Endothelial cell of umbilical vein (primary cell): ENCODE measurements around the gene ZNF688. TPM values are rescaled to one million over a fixed set of nuclear protein-coding genes. Genes with fewer than 3 reads are reported as not detected.

Experiments
- BruUV-seq: library from RNA; stranded (reverse); fragments of 400-500 nt; replicated peaks from 2 replicates; lab custom pipeline; 2021; lab: Mats Ljungman, UMichigan
- CTCF ChIA-PET: fragments of 300-600, 350-600 bp; sonication (Branson Sonifier 250); formaldehyde crosslinking; loops from one replicate; lab custom pipeline; 2021; ENCODE audit warnings: antibody characterized with exemption, inconsistent platforms; lab: Charles Lee
- POLR2A ChIA-PET: fragments of 300-600, 350-600 bp; sonication (Branson Sonifier 250); formaldehyde crosslinking; loops from one replicate; lab custom pipeline; 2021; ENCODE audit warnings: antibody characterized with exemption, inconsistent platforms; lab: Charles Lee
- DNase-seq: peaks from one replicate; pipeline ENCODE4 v3.0.0-alpha.2; 2011; ENCODE audit warnings: low read depth, low spot score
- FAIRE-seq: peaks from 2 replicates; lab custom pipeline; 2011; peaks lifted over from hg19 to GRCh38; lab: Jason Lieb, UNC
- H2AFZ ChIP-seq: 2 replicates; pipeline ENCODE4 v1.6.0; 2012; ENCODE audit warnings: low read depth, low read length, control low read depth, inconsistent platforms
- H3K27ac ChIP-seq: 2 replicates; pipeline ENCODE4 v1.5.1; 2011; ENCODE audit warnings: low read depth, mild to moderate bottlenecking, control low read depth, low read length, moderate library complexity; ENCODE audit not compliant: insufficient read depth
- H3K27me3 ChIP-seq, 2 experiments: 2 replicates each; pipeline versions ENCODE4 v1.6.0 to v1.6.1; 2011; ENCODE audit warnings: low read length in 2 of 2, mixed read lengths in 1 of 2; ENCODE audit not compliant: control insufficient read depth in 2 of 2, insufficient read depth in 2 of 2
- H3K36me3 ChIP-seq, 2 experiments: 2 replicates in 1 of 2; 3 replicates in 1 of 2; pipeline ENCODE4 v1.5.1; 2011; ENCODE audit warnings: low read length in 2 of 2, mild to moderate bottlenecking in 1 of 2, moderate library complexity in 1 of 2; ENCODE audit not compliant: control insufficient read depth in 2 of 2, insufficient read depth in 2 of 2; ENCODE audit errors: extremely low read depth in 1 of 2
- H3K4me1 ChIP-seq: 3 replicates; pipeline ENCODE4 v1.5.1; 2011; ENCODE audit warnings: mild to moderate bottlenecking, low read length; ENCODE audit not compliant: control insufficient read depth, insufficient read depth; ENCODE audit errors: extremely low read depth
- H3K4me2 ChIP-seq: 2 replicates; pipeline ENCODE4 v1.6.1; 2011; ENCODE audit warnings: low read length, control low read depth, mixed read lengths; ENCODE audit not compliant: insufficient read depth
- H3K4me3 ChIP-seq, 3 experiments: fragments of 200-600 bp in 1 of 3; sonication (generic), shearing (Covaris generic) in 1 of 3; replicated peaks in 1 of 3; 2 replicates each; pipeline ENCODE4 v1.5.1; 2011 to 2016; ENCODE audit warnings: control low read depth in 3 of 3, low read length in 3 of 3, mild to moderate bottlenecking in 2 of 3, inconsistent platforms in 1 of 3, low read depth in 1 of 3, moderate library complexity in 1 of 3; ENCODE audit not compliant: insufficient read depth in 1 of 3
- H3K79me2 ChIP-seq: 2 replicates; pipeline ENCODE4 v1.6.0; 2012; ENCODE audit warnings: low read length, inconsistent platforms; ENCODE audit not compliant: control insufficient read depth, insufficient read depth
- H3K9ac ChIP-seq: replicated peaks from 2 replicates; pipeline ENCODE3; 2011; ENCODE audit warnings: low read length, control low read depth; ENCODE audit not compliant: insufficient read depth; ENCODE audit errors: extremely low read depth
- H3K9me1 ChIP-seq: replicated peaks from 3 replicates; pipeline ENCODE4 v1.6.0; 2011; ENCODE audit warnings: mild to moderate bottlenecking, low read length; ENCODE audit not compliant: control insufficient read depth, insufficient read depth; ENCODE audit errors: extremely low read depth
- H3K9me3 ChIP-seq: replicated peaks from 2 replicates; pipeline ENCODE4 v1.5.1; 2012; ENCODE audit warnings: low read length, inconsistent platforms; ENCODE audit not compliant: control insufficient read depth, insufficient read depth
- H4K20me1 ChIP-seq: replicated peaks from 2 replicates; pipeline ENCODE3; 2011; ENCODE audit warnings: mild to moderate bottlenecking, low read length; ENCODE audit not compliant: control insufficient read depth, insufficient read depth; ENCODE audit errors: extremely low read depth
- EZH2 ChIP-seq: IDR thresholded peaks from 2 replicates; pipeline ENCODE4 v1.6.1; 2012; ENCODE audit warnings: borderline replicate concordance, low read depth, mild to moderate bottlenecking, moderate library complexity, low read length, inconsistent platforms; ENCODE audit not compliant: severe bottlenecking
- FOS ChIP-seq: IDR thresholded peaks from 2 replicates; pipeline ENCODE4 v1.6.1; 2011; ENCODE audit warnings: mild to moderate bottlenecking, low read length, moderate library complexity, borderline replicate concordance; ENCODE audit not compliant: insufficient read depth
- GATA2 ChIP-seq: IDR thresholded peaks from 2 replicates; pipeline ENCODE4 v1.7.0; 2011; ENCODE audit warnings: low read depth, mild to moderate bottlenecking, moderate library complexity, mixed read lengths, low read length; ENCODE audit not compliant: insufficient read length, insufficient read depth
- JUN ChIP-seq: IDR thresholded peaks from 2 replicates; pipeline ENCODE4 v1.6.1; 2011; ENCODE audit warnings: borderline replicate concordance, low read depth; ENCODE audit not compliant: insufficient read length, insufficient read depth
- MYC ChIP-seq: IDR thresholded peaks from one replicate; pipeline ENCODE4 v1.6.1; 2011; ENCODE audit warnings: mild to moderate bottlenecking, low read depth, low read length
- POLR2A ChIP-seq: IDR thresholded peaks from 2 replicates; pipeline ENCODE4 v1.6.1; 2012; ENCODE audit warnings: low read depth, mild to moderate bottlenecking, control low read depth, low read length
- POLR2AphosphoS5 ChIP-seq: IDR thresholded peaks from 2 replicates; pipeline ENCODE4 v1.6.1; 2012; ENCODE audit warnings: low read depth, mild to moderate bottlenecking, control low read depth, low read length, moderate library complexity; ENCODE audit not compliant: insufficient read depth
- dilution Hi-C: fragments of 300-500 bp; cut with MboI; formaldehyde crosslinking; loops from one replicate; pipeline ENCODE4 v1.15.0; 2019; ENCODE audit warnings: low sequenced_read_pairs; ENCODE audit not compliant: extremely low pct_ligation_motif_present
- intact Hi-C: fragments of 100-400 bp; cut with micrococcal nuclease; formaldehyde crosslinking; loops from one replicate; pipeline ENCODE4 v1.10.0; 2022
- polyA plus RNA-seq, 4 experiments: library from polyadenylated mRNA; depleted of rRNA in 3 of 4; stranded (reverse) in 3 of 4; unstranded in 1 of 4; fragments of >200 nt; gene quantifications; 2 replicates each; pipeline versions ENCODE4 v1.2.1 to v1.2.3, GENCODE V29; 2011 to 2012; ENCODE audit warnings: missing spikeins in 1 of 4
- total RNA-seq: library from RNA; stranded (reverse); gene quantifications from 2 replicates; pipeline ENCODE4 v1.2.3, GENCODE V29; 2021
- TF ChIP-seq, protein P1 (sequence below), 2 donors: IDR thresholded peaks; 1 replicate in 1 of 2; 2 replicates in 1 of 2; pipeline ENCODE4 v1.5.1; 2011; ENCODE audit warnings: low read length in 2 of 2, mild to moderate bottlenecking in 2 of 2, moderate library complexity in 2 of 2, control low read depth in 1 of 2, inconsistent platforms in 1 of 2, low read depth in 1 of 2; ENCODE audit not compliant: insufficient read depth in 1 of 2; ENCODE audit errors: extremely low read depth in 1 of 2
- TF ChIP-seq, protein P2 (sequence below): IDR thresholded peaks from 2 replicates; pipeline ENCODE4 v1.6.1; 2011; ENCODE audit not compliant: insufficient read depth, insufficient read length

ZNF688 gene
- total and polyA plus RNA-seq, 2 donors (not counting 3 experiments of a cell fraction or from before 2014, with no cell fraction given) = 5.4 to 10.9 TPM

DNA sequence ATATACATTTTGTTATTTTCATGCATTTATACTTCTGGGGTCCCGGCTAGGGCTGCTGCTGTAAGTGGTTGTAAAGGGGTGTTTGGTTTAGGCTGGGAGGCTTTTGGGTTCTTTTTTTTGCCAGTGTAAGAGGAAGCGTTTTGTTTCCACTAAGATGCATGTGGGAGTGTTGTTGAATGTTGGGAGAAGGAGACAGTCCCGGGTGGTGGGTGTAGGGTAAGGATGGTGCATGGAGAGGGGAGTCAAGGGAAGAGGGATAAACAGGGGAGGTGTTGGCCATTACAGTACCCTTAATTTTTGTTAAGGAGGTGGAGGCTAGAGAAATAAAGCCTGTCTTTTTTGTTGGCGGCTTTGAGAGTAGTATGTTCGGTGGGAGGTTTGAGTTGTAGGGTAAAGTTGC, 28.4 kb downstream of the ZNF688 start:
- FAIRE-seq (no peak), DNase-seq (no peak)
- H3K9me3 ChIP-seq = no peaks in the 10 kb centered on the region
- H3K9ac ChIP-seq = no peak overlapping the region
- CTCF ChIA-PET = interaction anchor here (1.8 kb wide), 1 partner anchor 8 kb away, joined by 6 read pairs; no protein-coding TSS in a partner anchor
- H3K27ac ChIP-seq = no peak overlapping the region
- no peak overlapping the region for H3K4me2 ChIP-seq
- H3K79me2 ChIP-seq = no peaks in the 10 kb centered on the region
- no peak overlapping the region for H2AFZ ChIP-seq
- TF ChIP-seq MYC (no peak), EZH2 (no peak), GATA2 (no peak), JUN (no peak), POLR2AphosphoS5 (no peak), POLR2A (no peak), FOS (no peak)
- TF ChIP-seq, protein P1, sequence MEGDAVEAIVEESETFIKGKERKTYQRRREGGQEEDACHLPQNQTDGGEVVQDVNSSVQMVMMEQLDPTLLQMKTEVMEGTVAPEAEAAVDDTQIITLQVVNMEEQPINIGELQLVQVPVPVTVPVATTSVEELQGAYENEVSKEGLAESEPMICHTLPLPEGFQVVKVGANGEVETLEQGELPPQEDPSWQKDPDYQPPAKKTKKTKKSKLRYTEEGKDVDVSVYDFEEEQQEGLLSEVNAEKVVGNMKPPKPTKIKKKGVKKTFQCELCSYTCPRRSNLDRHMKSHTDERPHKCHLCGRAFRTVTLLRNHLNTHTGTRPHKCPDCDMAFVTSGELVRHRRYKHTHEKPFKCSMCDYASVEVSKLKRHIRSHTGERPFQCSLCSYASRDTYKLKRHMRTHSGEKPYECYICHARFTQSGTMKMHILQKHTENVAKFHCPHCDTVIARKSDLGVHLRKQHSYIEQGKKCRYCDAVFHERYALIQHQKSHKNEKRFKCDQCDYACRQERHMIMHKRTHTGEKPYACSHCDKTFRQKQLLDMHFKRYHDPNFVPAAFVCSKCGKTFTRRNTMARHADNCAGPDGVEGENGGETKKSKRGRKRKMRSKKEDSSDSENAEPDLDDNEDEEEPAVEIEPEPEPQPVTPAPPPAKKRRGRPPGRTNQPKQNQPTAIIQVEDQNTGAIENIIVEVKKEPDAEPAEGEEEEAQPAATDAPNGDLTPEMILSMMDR (IDR thresholded peaks at IDR 0.05; ENCODE audit: extremely low read depth in 1 of 2, insufficient read depth in 1 of 2, low read depth in 1 of 2, low read length in 2 of 2) = no peak
- TF ChIP-seq, protein P2, sequence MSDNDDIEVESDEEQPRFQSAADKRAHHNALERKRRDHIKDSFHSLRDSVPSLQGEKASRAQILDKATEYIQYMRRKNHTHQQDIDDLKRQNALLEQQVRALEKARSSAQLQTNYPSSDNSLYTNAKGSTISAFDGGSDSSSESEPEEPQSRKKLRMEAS = no peak
- intact Hi-C loops = no loop called here
- no peaks in the 10 kb centered on the region for H3K27me3 ChIP-seq
- POLR2A ChIA-PET = no interaction called here
- H3K9me1 ChIP-seq = no peaks in the 10 kb centered on the region
- BruUV-seq = no TSS peak
- H4K20me1 ChIP-seq = no peaks in the 10 kb centered on the region
- dilution Hi-C loops = no loop called here
- H3K36me3 ChIP-seq = no peaks in the 10 kb centered on the region
- peaks cover 12% of the 10 kb centered on the region for H3K4me1 ChIP-seq
- H3K4me3 ChIP-seq = no peak overlapping the region
